Prostate gland (tissue), 2 donors: ENCODE results near the gene COA5.

Experiments
- POLR2A ChIP-seq: fragments of 450-650 bp; IDR thresholded peaks from one replicate; pipeline ENCODE4 v1.6.1; 2016; ENCODE audit warnings: antibody characterized with exemption, mild to moderate bottlenecking
- POLR2AphosphoS5 ChIP-seq: sonication (generic); formaldehyde crosslinking; IDR thresholded peaks from one replicate; pipeline ENCODE4 v1.6.1; 2017; ENCODE audit warnings: antibody characterized with exemption
- TF ChIP-seq, protein P1 (sequence below), 4 experiments: fragments of 200-600 bp in 2 of 4; fragments of 450-650 bp in 2 of 4; sonication (generic) in 2 of 4; IDR thresholded peaks; 1 replicate in 3 of 4; 2 replicates in 1 of 4; pipeline ENCODE4 v1.5.1; 2016 to 2019; ENCODE audit warnings: antibody characterized with exemption in 4 of 4, mild to moderate bottlenecking in 2 of 4, moderate library complexity in 2 of 4

DNA sequence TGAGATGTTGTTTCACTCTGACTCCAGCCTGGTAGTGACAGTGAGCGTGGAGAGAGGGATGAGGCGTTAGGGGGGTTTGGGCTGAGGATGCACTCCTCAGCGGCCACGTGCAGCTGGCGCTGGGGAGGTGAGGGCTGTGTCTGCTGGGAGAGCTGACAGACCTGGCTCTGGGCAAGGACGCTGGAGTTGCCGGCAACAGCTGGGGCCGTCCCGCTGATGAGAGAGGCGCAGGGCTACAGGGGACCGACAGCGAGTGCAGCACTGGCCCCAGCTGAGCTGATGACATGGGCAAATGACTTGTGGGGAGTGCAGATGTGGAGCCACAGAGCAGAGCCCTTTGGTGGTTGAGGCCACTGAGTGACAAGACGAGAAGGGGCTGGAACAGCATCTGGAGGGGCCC is 38.4 kb downstream of the COA5 start:
- TF ChIP-seq, protein P1, sequence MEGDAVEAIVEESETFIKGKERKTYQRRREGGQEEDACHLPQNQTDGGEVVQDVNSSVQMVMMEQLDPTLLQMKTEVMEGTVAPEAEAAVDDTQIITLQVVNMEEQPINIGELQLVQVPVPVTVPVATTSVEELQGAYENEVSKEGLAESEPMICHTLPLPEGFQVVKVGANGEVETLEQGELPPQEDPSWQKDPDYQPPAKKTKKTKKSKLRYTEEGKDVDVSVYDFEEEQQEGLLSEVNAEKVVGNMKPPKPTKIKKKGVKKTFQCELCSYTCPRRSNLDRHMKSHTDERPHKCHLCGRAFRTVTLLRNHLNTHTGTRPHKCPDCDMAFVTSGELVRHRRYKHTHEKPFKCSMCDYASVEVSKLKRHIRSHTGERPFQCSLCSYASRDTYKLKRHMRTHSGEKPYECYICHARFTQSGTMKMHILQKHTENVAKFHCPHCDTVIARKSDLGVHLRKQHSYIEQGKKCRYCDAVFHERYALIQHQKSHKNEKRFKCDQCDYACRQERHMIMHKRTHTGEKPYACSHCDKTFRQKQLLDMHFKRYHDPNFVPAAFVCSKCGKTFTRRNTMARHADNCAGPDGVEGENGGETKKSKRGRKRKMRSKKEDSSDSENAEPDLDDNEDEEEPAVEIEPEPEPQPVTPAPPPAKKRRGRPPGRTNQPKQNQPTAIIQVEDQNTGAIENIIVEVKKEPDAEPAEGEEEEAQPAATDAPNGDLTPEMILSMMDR (IDR thresholded peaks at IDR 0.05), result no peak
- no peak for TF ChIP-seq POLR2A
- TF ChIP-seq POLR2AphosphoS5, result no peak
